Measurements from ENCODE around the gene THAP12.
A peak's percentile ranks its signal among the peaks of the same experiment; 100 is the strongest.
"Not testable (repeated sequence)": the region's sequence is repeated elsewhere in the genome, so short reads cannot be mapped to it uniquely, and the experiment has no call there.

THAP12 gene

DNA sequence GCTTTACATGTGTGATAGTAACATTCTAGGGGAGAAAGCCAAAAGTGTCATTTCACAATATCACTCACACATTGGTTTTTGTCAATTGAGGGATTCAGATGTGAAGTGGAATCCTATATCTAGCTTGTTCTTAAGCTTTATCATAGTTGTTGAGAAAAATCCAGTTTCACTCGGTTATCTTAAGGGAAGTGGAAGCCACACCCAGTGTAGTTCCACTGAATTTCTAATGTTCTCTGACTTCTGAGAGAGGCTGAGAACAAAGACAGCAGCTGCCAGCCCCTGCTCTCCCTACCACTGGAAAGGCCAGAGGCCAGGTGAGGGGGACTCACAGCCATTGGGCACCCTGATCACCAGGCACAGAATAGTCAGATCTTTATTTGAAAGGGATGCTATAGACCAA is 53.7 kb downstream of the THAP12 start:
- Histone ChIP-seq H4K20me1 (no peaks in the 10 kb centered on the region; a peak in 1 of 22 replicates), H3K36me3 (no peaks in the 10 kb centered on the region), H3K9me3 (replicated peaks in 1 of 11) (no peaks in the 10 kb centered on the region), H3K4me1 (peaks cover 10 to 42% (median 20%) of the 10 kb centered on the region in 10 experiments; a peak in 18 of 20 replicates), H3K4me2 (peak overlapping the region in 3 of 11 experiments; percentile 46 to 70 (median 60); a peak in 5 of 22 replicates), H3K9ac (no peak overlapping the region), H3K4me3 (no peak overlapping the region), H3K27ac (no peak overlapping the region), H3K27me3 (peaks cover 10 to 19% (median 13%) of the 10 kb centered on the region in 11 experiments)
- no peak for TF ChIP-seq Cebpa-rat (IDR thresholded peaks at IDR 0.05)

DNA sequence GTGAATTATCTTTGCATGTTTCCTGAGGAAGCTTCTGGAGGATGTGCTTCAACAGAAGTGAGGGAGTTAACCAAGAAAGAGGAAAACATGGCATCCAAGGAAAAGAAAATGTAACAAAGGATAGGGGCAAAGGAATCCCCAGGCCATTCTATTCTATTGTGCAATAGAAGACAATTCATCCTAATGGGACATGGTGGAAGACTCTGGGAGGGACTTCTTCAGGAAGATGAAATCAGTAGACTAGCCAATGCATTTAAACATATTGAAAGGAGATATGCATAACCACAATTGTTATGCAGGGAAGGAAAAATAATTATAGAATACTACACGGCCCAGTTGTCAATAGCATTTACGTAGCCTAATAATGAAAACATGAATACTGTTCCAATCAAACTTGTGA is 55.7 kb downstream of the THAP12 start:
- no peak overlapping the region for H3K9ac ChIP-seq
- no peak overlapping the region; a peak in 3 of 22 replicates for H3K27ac ChIP-seq
- peaks cover 0 to 3% (median 0%) of the 10 kb centered on the region in 11 experiments; a peak in 3 of 22 replicates for H4K20me1 ChIP-seq
- no peak overlapping the region for H3K4me3 ChIP-seq
- H3K4me2 ChIP-seq: peak overlapping the region; percentile 4 to 36 (median 27); a peak in 15 of 22 replicates
- peak in 1 of 11 experiments; percentile 27; a peak in 1 of 22 replicates for TF ChIP-seq Cebpa-rat (IDR thresholded peaks at IDR 0.05)
- H3K36me3 ChIP-seq: no peaks in the 10 kb centered on the region
- no peaks in the 10 kb centered on the region for H3K9me3 ChIP-seq (replicated peaks in 1 of 11)
- peaks cover 18 to 47% (median 28%) of the 10 kb centered on the region in 10 experiments; a peak in 19 of 20 replicates for H3K4me1 ChIP-seq
- H3K27me3 ChIP-seq: peaks cover 29 to 39% (median 33%) of the 10 kb centered on the region in 11 experiments

DNA sequence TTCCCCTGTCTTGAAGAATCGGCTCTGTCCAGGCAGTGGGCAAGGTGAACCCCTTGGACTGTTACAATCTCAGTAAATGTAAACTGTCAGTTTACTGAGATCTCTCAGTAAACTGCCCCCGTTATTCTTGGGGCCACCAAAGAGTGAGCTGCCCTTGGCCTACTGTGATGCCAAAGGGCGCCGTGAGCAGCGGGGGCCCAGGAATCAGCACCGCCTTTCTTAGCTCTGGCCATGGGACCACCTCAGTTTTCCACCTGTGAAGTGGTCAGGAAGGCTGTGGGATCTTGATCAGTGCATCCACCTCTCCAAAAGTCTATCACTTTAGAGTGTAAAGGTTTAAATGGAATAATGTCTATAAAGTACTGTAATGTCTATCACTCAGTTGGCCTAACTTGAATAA is 57.1 kb downstream of the THAP12 start:
- TF ChIP-seq Cebpa-rat (IDR thresholded peaks at IDR 0.05): no peak
- Histone ChIP-seq H3K4me3 (no peak overlapping the region), H3K27ac (no peak overlapping the region), H3K9ac (no peak overlapping the region), H3K4me1 (peaks cover 20 to 47% (median 28%) of the 10 kb centered on the region in 10 experiments; a peak in 19 of 20 replicates), H3K9me3 (replicated peaks in 1 of 11) (no peaks in the 10 kb centered on the region), H3K27me3 (peaks cover 34 to 46% (median 39%) of the 10 kb centered on the region in 11 experiments), H3K4me2 (peak overlapping the region in 5 of 11 experiments; percentile 6 to 41 (median 26); a peak in 8 of 22 replicates), H4K20me1 (peaks cover 0 to 5% (median 0%) of the 10 kb centered on the region in 11 experiments; a peak in 3 of 22 replicates), H3K36me3 (no peaks in the 10 kb centered on the region)

DNA sequence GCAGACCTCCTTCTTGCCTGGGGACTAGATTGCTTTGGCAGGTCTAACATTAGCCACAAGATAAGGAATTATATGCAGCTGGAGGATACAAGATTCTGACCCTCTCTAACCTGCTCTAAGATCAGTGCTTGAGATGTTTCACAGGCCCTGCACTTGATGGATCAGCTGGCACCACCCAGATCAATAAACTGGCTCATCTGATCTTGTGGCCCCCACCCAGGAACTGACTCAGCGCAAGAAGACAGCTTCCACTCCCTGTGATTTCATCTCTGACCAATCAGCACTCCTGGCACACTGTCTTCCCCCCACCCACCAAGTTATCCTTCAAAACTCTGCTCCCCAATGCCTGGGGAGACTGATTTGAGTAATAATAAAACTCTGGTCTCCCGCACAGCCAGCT is 57.6 kb downstream of the THAP12 start:
- not testable (repeated sequence) for H4K20me1 ChIP-seq; H3K4me3 ChIP-seq; H3K9ac ChIP-seq; H3K9me3 ChIP-seq (replicated peaks in 1 of 11); H3K27ac ChIP-seq; H3K36me3 ChIP-seq
- Histone ChIP-seq H3K27me3 (peaks cover 34 to 46% (median 39%) of the 10 kb centered on the region in 11 experiments), H3K4me1 (peaks cover 20 to 47% (median 28%) of the 10 kb centered on the region in 10 experiments; a peak in 19 of 20 replicates), H3K4me2 (peak overlapping the region in 4 of 11 experiments; percentile 6 to 41 (median 34); a peak in 6 of 22 replicates)

DNA sequence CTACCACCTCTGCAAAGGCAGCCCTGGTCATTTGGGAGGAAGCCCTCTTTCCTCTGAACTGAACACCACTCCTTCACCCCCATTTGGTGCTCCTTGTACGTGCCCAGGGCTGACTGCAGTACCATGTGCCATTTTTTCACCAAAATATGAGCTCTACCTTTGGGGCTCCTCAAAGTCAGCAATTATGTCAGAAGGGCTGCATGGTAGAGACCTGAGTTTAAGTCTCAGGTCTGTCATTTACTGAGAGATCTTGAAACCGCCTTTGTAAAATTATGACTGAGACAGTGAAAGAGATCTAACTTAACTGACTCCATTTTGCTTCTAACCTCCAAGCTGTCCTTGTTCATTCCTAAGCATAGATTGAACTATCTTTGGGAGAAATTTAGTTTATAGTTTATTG is 58.0 kb downstream of the THAP12 start:
- Histone ChIP-seq H3K27ac (no peak overlapping the region), H3K36me3 (no peaks in the 10 kb centered on the region), H3K9me3 (replicated peaks in 1 of 11) (no peaks in the 10 kb centered on the region), H3K4me1 (peaks cover 20 to 46% (median 28%) of the 10 kb centered on the region in 10 experiments; a peak in 19 of 20 replicates), H4K20me1 (peaks cover 0 to 5% (median 0%) of the 10 kb centered on the region in 11 experiments; a peak in 4 of 22 replicates), H3K9ac (no peak overlapping the region), H3K4me3 (no peak overlapping the region), H3K4me2 (peak overlapping the region in 5 of 11 experiments; percentile 26 to 65 (median 41); a peak in 5 of 22 replicates), H3K27me3 (peaks cover 34 to 46% (median 39%) of the 10 kb centered on the region in 11 experiments)
- TF ChIP-seq Cebpa-rat (IDR thresholded peaks at IDR 0.05): no peak

DNA sequence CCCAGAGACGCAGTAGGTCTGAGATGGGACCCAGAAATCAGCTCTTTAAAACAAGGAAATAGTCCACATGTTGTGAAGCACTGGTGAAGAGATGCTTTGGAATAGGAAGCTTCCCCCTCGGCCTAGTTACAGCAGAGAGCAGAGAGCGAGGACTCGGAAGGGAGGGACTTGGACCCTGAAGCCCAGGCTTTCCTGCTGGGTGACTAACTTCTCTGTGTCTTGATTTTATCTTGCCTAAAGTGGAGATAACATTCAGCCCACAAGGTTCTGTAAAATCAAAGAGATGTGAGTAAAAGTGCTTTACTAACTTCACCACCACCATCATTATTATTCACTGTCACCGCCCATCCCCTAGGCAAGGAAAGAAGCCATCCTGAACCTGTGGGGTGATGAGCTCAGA is 58.4 kb downstream of the THAP12 start:
- peaks cover 0 to 5% (median 0%) of the 10 kb centered on the region in 11 experiments; a peak in 4 of 22 replicates for H4K20me1 ChIP-seq
- H3K4me2 ChIP-seq: peak overlapping the region in 9 of 11 experiments; percentile 48 to 76 (median 63); a peak in 13 of 22 replicates
- H3K27ac ChIP-seq: no peak overlapping the region
- peaks cover 20 to 42% (median 28%) of the 10 kb centered on the region in 10 experiments; a peak in 19 of 20 replicates for H3K4me1 ChIP-seq
- H3K9me3 ChIP-seq (replicated peaks in 1 of 11): no peaks in the 10 kb centered on the region
- H3K27me3 ChIP-seq: peaks cover 34 to 46% (median 39%) of the 10 kb centered on the region in 11 experiments
- H3K9ac ChIP-seq: no peak overlapping the region
- no peak overlapping the region for H3K4me3 ChIP-seq
- no peaks in the 10 kb centered on the region for H3K36me3 ChIP-seq
- TF ChIP-seq Cebpa-rat (IDR thresholded peaks at IDR 0.05): no peak

DNA sequence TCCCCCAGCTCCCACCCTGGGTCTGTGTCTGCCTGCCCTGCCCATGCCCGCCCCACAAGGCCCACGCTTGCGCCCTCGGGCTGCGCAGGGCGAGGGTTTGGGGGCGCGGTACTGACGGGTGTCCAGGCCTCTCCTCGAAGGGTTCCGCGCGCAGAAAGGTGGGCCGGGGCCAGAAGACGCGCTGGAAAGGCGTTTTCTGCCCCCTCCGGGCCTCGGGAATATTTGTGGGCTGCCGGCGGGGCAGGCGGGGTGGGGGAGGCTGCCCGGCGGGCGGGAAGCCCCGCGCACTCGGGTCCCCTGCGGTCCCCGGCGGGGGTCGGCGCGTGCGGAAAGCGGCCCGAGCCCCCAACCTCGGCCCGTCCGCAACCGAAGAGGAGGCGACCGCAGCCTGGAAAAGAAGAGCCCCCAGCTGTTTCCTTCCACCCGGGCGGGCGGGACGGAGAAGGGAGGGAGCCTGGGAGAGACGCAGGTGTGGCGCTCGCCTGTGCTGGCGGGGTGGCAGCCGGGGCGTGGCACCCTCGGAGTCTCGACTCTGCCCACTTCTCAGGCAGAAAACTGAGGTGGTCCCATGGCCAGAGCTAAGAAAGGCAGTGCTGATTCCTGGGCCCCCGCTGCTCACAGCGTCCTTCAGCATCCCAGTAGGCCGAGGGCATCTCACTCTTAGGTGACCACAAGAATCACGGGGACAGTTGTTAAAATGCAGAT is 59.0 kb downstream of the THAP12 start:
- Histone ChIP-seq H3K27ac (no peak overlapping the region), H3K4me2 (peak overlapping the region; percentile 48 to 76 (median 63); a peak in 20 of 22 replicates), H3K9ac (peak overlapping the region in 1 of 11 experiments; percentile 19; a peak in 3 of 22 replicates), H3K4me1 (peaks cover 20 to 36% (median 28%) of the 10 kb centered on the region in 10 experiments; a peak in 19 of 20 replicates), H4K20me1 (peaks cover 0 to 5% (median 0%) of the 10 kb centered on the region in 11 experiments; a peak in 5 of 22 replicates), H3K36me3 (no peaks in the 10 kb centered on the region), H3K4me3 (peak overlapping the region in 6 of 10 experiments; percentile 4 to 43 (median 18); a peak in 8 of 20 replicates), H3K27me3 (peaks cover 34 to 46% (median 39%) of the 10 kb centered on the region in 11 experiments), H3K9me3 (replicated peaks in 1 of 11) (no peaks in the 10 kb centered on the region)
- no peak for TF ChIP-seq Cebpa-rat (IDR thresholded peaks at IDR 0.05)

DNA sequence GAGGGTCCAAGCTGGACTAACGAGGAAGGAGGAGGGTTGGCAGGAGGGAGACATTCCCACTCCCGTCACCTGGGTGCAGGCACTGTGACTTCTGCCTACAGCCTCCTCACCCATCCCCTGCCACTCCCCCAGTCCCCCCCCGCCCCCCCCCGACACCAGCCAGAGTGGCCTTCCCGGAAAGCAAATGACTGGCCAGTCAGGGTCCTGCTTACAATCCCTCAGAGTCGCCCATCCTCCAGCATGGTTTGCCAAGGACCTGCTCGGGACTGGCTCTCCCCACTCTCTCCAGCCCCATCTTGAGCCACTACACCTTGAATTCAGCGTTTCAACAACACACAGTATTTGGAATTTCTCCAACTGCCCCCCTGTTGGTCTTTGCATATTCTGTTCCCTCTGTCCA is 59.6 kb downstream of the THAP12 start:
- no peak overlapping the region for H3K27ac ChIP-seq
- H3K4me2 ChIP-seq: peak overlapping the region; percentile 48 to 76 (median 63); a peak in 18 of 22 replicates
- H3K27me3 ChIP-seq: peaks cover 34 to 46% (median 39%) of the 10 kb centered on the region in 11 experiments
- H3K9me3 ChIP-seq (replicated peaks in 1 of 11): no peaks in the 10 kb centered on the region
- no peak overlapping the region; a peak in 1 of 22 replicates for H3K9ac ChIP-seq
- no peaks in the 10 kb centered on the region for H3K36me3 ChIP-seq
- peaks cover 0 to 5% (median 0%) of the 10 kb centered on the region in 11 experiments; a peak in 5 of 22 replicates for H4K20me1 ChIP-seq
- peak overlapping the region in 1 of 10 experiments; percentile 43; a peak in 1 of 20 replicates for H3K4me3 ChIP-seq
- no peak for TF ChIP-seq Cebpa-rat (IDR thresholded peaks at IDR 0.05)
- peaks cover 20 to 36% (median 28%) of the 10 kb centered on the region in 10 experiments; a peak in 19 of 20 replicates for H3K4me1 ChIP-seq

DNA sequence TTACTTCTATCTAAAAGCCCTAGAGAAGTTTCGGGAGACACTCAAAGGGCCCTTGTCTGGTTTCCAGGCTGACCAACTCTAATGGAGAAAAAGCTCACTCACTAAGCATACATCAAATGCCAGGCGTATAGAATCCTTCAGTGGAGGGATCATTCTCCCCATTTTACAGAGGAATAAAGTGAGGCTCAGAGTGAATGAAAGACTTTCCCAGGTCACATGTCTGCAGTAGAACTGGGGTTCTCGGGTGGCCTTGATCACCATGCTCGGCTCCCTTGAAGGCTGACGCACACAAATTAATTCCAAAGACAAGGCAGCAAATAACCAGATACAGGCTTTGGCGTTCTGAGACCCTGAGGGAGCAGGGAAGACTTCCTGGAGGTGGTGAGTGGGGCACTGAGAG is 60.0 kb downstream of the THAP12 start:
- no peak overlapping the region for H3K4me2 ChIP-seq
- no peak for TF ChIP-seq Cebpa-rat (IDR thresholded peaks at IDR 0.05)
- no peak overlapping the region for H3K27ac ChIP-seq

More for the DNA sequence above, 60.0 kb downstream of the THAP12 start:
- peaks cover 34 to 46% (median 39%) of the 10 kb centered on the region in 11 experiments for H3K27me3 ChIP-seq
- no peak overlapping the region for H3K9ac ChIP-seq
- H3K9me3 ChIP-seq (replicated peaks in 1 of 11): no peaks in the 10 kb centered on the region
- H3K4me1 ChIP-seq: peaks cover 20 to 36% (median 28%) of the 10 kb centered on the region in 10 experiments; a peak in 19 of 20 replicates
- H3K36me3 ChIP-seq: no peaks in the 10 kb centered on the region
- peaks cover 0 to 5% (median 0%) of the 10 kb centered on the region in 11 experiments; a peak in 5 of 22 replicates for H4K20me1 ChIP-seq
- H3K4me3 ChIP-seq: no peak overlapping the region

All from BLaER1 treated with 17β-estradiol and CSF1 and Interleukin-3, amounts not matched to agents 10 nM and 100 nM (cell line).